DND-41 (cell line): ENCODE results near the gene SRRT.

ENCODE experiments used
- ATAC-seq: fragments of 200-7000 bp; cut with Tn5 transposase; 3 replicates; pipeline ENCODE4 v1.9.1; 2021; ENCODE audit warnings: low read depth; ENCODE audit not compliant: insufficient read depth
- DNase-seq: peaks from one replicate; pipeline ENCODE4 v3.0.0-alpha.2; 2020
- H2AFZ ChIP-seq: 2 replicates; pipeline ENCODE4 v1.6.0; 2012; ENCODE audit warnings: low read depth, low read length
- H3K27ac ChIP-seq: 2 replicates; pipeline ENCODE4 v1.5.1; 2012; ENCODE audit warnings: low read length, inconsistent platforms
- H3K27me3 ChIP-seq: fragments of 200-600 bp; sonication (generic); 2 replicates; pipeline ENCODE4 v1.6.0; 2012; ENCODE audit warnings: low read length, mild to moderate bottlenecking, inconsistent platforms; ENCODE audit not compliant: insufficient read depth, poor library complexity
- H3K36me3 ChIP-seq: 2 replicates; pipeline ENCODE4 v1.5.1; 2012; ENCODE audit warnings: low read length, inconsistent platforms; ENCODE audit not compliant: insufficient read depth
- H3K4me1 ChIP-seq: 2 replicates; pipeline ENCODE4 v1.5.1; 2012; ENCODE audit warnings: mild to moderate bottlenecking, low read length; ENCODE audit not compliant: insufficient read depth
- H3K4me2 ChIP-seq: 2 replicates; pipeline ENCODE4 v1.6.0; 2012; ENCODE audit warnings: mild to moderate bottlenecking, moderate library complexity, low read length, inconsistent platforms; ENCODE audit not compliant: insufficient read depth
- H3K4me3 ChIP-seq, 2 experiments: fragments of 200-600 bp in 1 of 2; shearing (Covaris generic) in 1 of 2; 2 replicates each; pipeline ENCODE4 v1.5.1; 2012 to 2016; ENCODE audit warnings: inconsistent platforms in 2 of 2, low read length in 2 of 2, mild to moderate bottlenecking in 2 of 2, low read depth in 1 of 2, moderate library complexity in 1 of 2
- H3K79me2 ChIP-seq: 2 replicates; pipeline ENCODE4 v1.6.0; 2012; ENCODE audit warnings: low read length, inconsistent platforms; ENCODE audit not compliant: insufficient read depth
- H3K9ac ChIP-seq: 2 replicates; pipeline ENCODE4 v1.6.0; 2012; ENCODE audit warnings: low read depth, mild to moderate bottlenecking, inconsistent platforms, low read length, moderate library complexity
- H3K9me3 ChIP-seq: 2 replicates; pipeline ENCODE4 v1.5.1; 2012; ENCODE audit warnings: low read length, moderate library complexity, mild to moderate bottlenecking, inconsistent platforms; ENCODE audit not compliant: insufficient read depth, severe bottlenecking
- H4K20me1 ChIP-seq: 2 replicates; pipeline ENCODE4 v1.6.0; 2012; ENCODE audit warnings: low read length; ENCODE audit not compliant: insufficient read depth
- EZH2 ChIP-seq: IDR thresholded peaks from 3 replicates; pipeline ENCODE4 v1.6.1; 2012; ENCODE audit warnings: borderline replicate concordance, low read depth, mild to moderate bottlenecking, moderate library complexity, low read length, inconsistent platforms; ENCODE audit not compliant: severe bottlenecking
- TF ChIP-seq, protein P1 (sequence below): IDR thresholded peaks from 2 replicates; pipeline ENCODE4 v1.5.1; 2012; ENCODE audit warnings: borderline replicate concordance, low read length, moderate library complexity, mild to moderate bottlenecking; ENCODE audit not compliant: poor library complexity, severe bottlenecking; ENCODE audit errors: extremely low read depth

The SRRT gene

GRCh38 chr7:100881136-100881535 lies 6.2 kb downstream of the SRRT start:
- peaks cover 84% of the 10 kb centered on the region for H4K20me1 ChIP-seq
- no peak overlapping the region for H3K27ac ChIP-seq
- no peak for ATAC-seq
- H2AFZ ChIP-seq: no peak overlapping the region
- no peaks in the 10 kb centered on the region for H3K27me3 ChIP-seq
- H3K4me3 ChIP-seq: no peak overlapping the region
- no peaks in the 10 kb centered on the region for H3K9me3 ChIP-seq
- no peak for TF ChIP-seq EZH2
- H3K4me2 ChIP-seq: no peak overlapping the region
- DNase-seq: no peak
- H3K4me1 ChIP-seq: peaks cover 40% of the 10 kb centered on the region
- peaks cover 76% of the 10 kb centered on the region for H3K79me2 ChIP-seq
- H3K9ac ChIP-seq: no peak overlapping the region
- peaks cover 97% of the 10 kb centered on the region for H3K36me3 ChIP-seq

DNA sequence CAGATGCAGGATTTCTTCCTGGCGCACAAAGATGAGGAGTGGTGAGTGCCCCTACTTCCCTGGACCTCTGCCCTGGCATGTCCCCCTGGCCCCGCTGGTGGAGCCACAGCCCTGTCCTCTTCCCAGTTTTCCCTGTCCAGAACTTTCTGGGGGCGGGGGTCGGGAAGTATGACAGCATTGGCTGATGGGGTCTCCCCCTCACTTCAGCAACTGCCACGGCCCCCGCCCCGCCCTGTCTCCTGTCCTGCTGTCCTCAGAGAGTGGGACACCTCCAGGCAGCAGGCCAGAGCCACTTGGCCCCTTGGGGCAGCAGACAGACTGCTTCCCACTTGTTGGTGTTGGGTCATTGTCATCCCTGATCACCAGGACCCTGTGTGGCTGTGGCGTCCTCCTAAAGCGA lies 7.3 kb downstream of the SRRT start:
- H3K4me1 ChIP-seq: peaks cover 40% of the 10 kb centered on the region
- DNase-seq (no peak), ATAC-seq (no peak)
- H2AFZ ChIP-seq: no peak overlapping the region
- peaks cover 83% of the 10 kb centered on the region for H4K20me1 ChIP-seq
- TF ChIP-seq EZH2: no peak
- TF ChIP-seq, protein P1, sequence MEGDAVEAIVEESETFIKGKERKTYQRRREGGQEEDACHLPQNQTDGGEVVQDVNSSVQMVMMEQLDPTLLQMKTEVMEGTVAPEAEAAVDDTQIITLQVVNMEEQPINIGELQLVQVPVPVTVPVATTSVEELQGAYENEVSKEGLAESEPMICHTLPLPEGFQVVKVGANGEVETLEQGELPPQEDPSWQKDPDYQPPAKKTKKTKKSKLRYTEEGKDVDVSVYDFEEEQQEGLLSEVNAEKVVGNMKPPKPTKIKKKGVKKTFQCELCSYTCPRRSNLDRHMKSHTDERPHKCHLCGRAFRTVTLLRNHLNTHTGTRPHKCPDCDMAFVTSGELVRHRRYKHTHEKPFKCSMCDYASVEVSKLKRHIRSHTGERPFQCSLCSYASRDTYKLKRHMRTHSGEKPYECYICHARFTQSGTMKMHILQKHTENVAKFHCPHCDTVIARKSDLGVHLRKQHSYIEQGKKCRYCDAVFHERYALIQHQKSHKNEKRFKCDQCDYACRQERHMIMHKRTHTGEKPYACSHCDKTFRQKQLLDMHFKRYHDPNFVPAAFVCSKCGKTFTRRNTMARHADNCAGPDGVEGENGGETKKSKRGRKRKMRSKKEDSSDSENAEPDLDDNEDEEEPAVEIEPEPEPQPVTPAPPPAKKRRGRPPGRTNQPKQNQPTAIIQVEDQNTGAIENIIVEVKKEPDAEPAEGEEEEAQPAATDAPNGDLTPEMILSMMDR: no peak
- no peak overlapping the region for H3K4me3 ChIP-seq
- H3K27me3 ChIP-seq: no peaks in the 10 kb centered on the region
- no peak overlapping the region for H3K27ac ChIP-seq
- no peak overlapping the region for H3K9ac ChIP-seq
- no peaks in the 10 kb centered on the region for H3K9me3 ChIP-seq
- H3K36me3 ChIP-seq: peaks cover 97% of the 10 kb centered on the region
- H3K4me2 ChIP-seq: no peak overlapping the region
- H3K79me2 ChIP-seq: peaks cover 66% of the 10 kb centered on the region

- DNase-seq: no peak
- Histone ChIP-seq H3K9me3 (no peaks in the 10 kb centered on the region), H3K4me1 (peaks cover 41% of the 10 kb centered on the region), H3K9ac (no peak overlapping the region; the same call in 1 of the 2 replicates), H2AFZ (no peak overlapping the region), H3K27ac (no peak overlapping the region), H3K36me3 (peaks cover 98% of the 10 kb centered on the region), H4K20me1 (peaks cover 82% of the 10 kb centered on the region), H3K79me2 (peaks cover 58% of the 10 kb centered on the region), H3K4me2 (no peak overlapping the region), H3K27me3 (no peaks in the 10 kb centered on the region), H3K4me3 (no peak overlapping the region)
- TF ChIP-seq EZH2: no peak
- TF ChIP-seq, protein P1: no peak
- ATAC-seq: no peak
These were observed 8.1 kb downstream of the SRRT start for GRCh38 chr7:100882785-100883526.

GRCh38 chr7:100884736-100885439 lies 10.0 kb downstream of the SRRT start:
- Histone ChIP-seq H2AFZ (no peak overlapping the region), H3K36me3 (peaks cover 93% of the 10 kb centered on the region), H3K4me2 (no peak overlapping the region), H3K9me3 (no peaks in the 10 kb centered on the region), H3K79me2 (peaks cover 52% of the 10 kb centered on the region), H3K27me3 (no peaks in the 10 kb centered on the region), H4K20me1 (peaks cover 75% of the 10 kb centered on the region), H3K27ac (no peak overlapping the region), H3K4me3 (no peak overlapping the region), H3K9ac (no peak overlapping the region), H3K4me1 (peaks cover 40% of the 10 kb centered on the region)
- DNase-seq: no peak
- ATAC-seq: no peak
- TF ChIP-seq, protein P1: no peak
- TF ChIP-seq EZH2: no peak
